ENCODE data around the gene CTBS.

GRCh38 chr1:84538599-84538998 is 35.6 kb downstream of the CTBS start:
- TF ChIP-seq, protein P1, sequence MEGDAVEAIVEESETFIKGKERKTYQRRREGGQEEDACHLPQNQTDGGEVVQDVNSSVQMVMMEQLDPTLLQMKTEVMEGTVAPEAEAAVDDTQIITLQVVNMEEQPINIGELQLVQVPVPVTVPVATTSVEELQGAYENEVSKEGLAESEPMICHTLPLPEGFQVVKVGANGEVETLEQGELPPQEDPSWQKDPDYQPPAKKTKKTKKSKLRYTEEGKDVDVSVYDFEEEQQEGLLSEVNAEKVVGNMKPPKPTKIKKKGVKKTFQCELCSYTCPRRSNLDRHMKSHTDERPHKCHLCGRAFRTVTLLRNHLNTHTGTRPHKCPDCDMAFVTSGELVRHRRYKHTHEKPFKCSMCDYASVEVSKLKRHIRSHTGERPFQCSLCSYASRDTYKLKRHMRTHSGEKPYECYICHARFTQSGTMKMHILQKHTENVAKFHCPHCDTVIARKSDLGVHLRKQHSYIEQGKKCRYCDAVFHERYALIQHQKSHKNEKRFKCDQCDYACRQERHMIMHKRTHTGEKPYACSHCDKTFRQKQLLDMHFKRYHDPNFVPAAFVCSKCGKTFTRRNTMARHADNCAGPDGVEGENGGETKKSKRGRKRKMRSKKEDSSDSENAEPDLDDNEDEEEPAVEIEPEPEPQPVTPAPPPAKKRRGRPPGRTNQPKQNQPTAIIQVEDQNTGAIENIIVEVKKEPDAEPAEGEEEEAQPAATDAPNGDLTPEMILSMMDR (IDR thresholded peaks at IDR 0.05): no peak
- no peak for TF ChIP-seq POLR2A (IDR thresholded peaks at IDR 0.05)
